HG02885 (cell line): ENCODE results near the gene CPED1.
"Not testable (repeated sequence)": the region's sequence is repeated elsewhere in the genome, so short reads cannot be mapped to it uniquely, and the experiment has no call there.

ENCODE experiments used
- ATAC-seq: cut with Tn5 transposase; IDR thresholded peaks from one replicate; pipeline ENCODE4 v1.9.1; 2021; ENCODE audit warnings: mild to moderate bottlenecking; ENCODE audit not compliant: unreplicated experiment, poor library complexity

The CPED1 gene

GRCh38 chr7:121163699-121164098 is 175.2 kb downstream of the CPED1 start:
- no peak for ATAC-seq

- ATAC-seq: no peak
Measured at GRCh38 chr7:121164247-121164646, 175.7 kb downstream of the CPED1 start.

GRCh38 chr7:121166916-121167315 is 178.4 kb downstream of the CPED1 start:
- ATAC-seq: no peak

GRCh38 chr7:121167971-121168370 is 179.5 kb downstream of the CPED1 start:
- ATAC-seq: no peak

- no peak for ATAC-seq
Measured at GRCh38 chr7:121169469-121169868, 181.0 kb downstream of the CPED1 start.

- no peak for ATAC-seq
Measured at GRCh38 chr7:121172484-121172883, 184.0 kb downstream of the CPED1 start.

GRCh38 chr7:121175826-121176225 is 187.3 kb downstream of the CPED1 start:
- no peak for ATAC-seq

GRCh38 chr7:121178452-121178851 is 189.9 kb downstream of the CPED1 start:
- ATAC-seq: no peak

- ATAC-seq: peak; percentile 47
Measured at GRCh38 chr7:121178869-121179497, 190.5 kb downstream of the CPED1 start.

GRCh38 chr7:121180436-121181063 is 192.0 kb downstream of the CPED1 start:
- ATAC-seq: peak; percentile 91

- no peak for ATAC-seq
Measured at GRCh38 chr7:121181357-121181756, 192.8 kb downstream of the CPED1 start.

- no peak for ATAC-seq
Measured at GRCh38 chr7:121182281-121182680, 193.8 kb downstream of the CPED1 start.

GRCh38 chr7:121182902-121183301 is 194.4 kb downstream of the CPED1 start:
- no peak for ATAC-seq

- ATAC-seq: not testable (repeated sequence)
Measured at GRCh38 chr7:121183883-121184282, 195.4 kb downstream of the CPED1 start.

GRCh38 chr7:121186746-121187145 is 198.2 kb downstream of the CPED1 start:
- peak; percentile 43 for ATAC-seq

GRCh38 chr7:121187222-121187621 is 198.7 kb downstream of the CPED1 start:
- peak; percentile 71 for ATAC-seq

GRCh38 chr7:121187676-121188075 is 199.2 kb downstream of the CPED1 start:
- no peak for ATAC-seq

GRCh38 chr7:121192834-121193233 is 204.3 kb downstream of the CPED1 start:
- no peak for ATAC-seq

GRCh38 chr7:121195010-121195409 is 206.5 kb downstream of the CPED1 start:
- ATAC-seq: no peak

GRCh38 chr7:121195874-121196273 is 207.4 kb downstream of the CPED1 start:
- no peak for ATAC-seq

- ATAC-seq: no peak
Measured at GRCh38 chr7:121196286-121196685, 207.8 kb downstream of the CPED1 start.

- ATAC-seq: no peak
Measured at GRCh38 chr7:121197455-121197854, 208.9 kb downstream of the CPED1 start.
